ENCODE results near the gene DDIT4.
"Not testable (repeated sequence)": the region's sequence is repeated elsewhere in the genome, so short reads cannot be mapped to it uniquely, and the experiment has no call there.

DNA sequence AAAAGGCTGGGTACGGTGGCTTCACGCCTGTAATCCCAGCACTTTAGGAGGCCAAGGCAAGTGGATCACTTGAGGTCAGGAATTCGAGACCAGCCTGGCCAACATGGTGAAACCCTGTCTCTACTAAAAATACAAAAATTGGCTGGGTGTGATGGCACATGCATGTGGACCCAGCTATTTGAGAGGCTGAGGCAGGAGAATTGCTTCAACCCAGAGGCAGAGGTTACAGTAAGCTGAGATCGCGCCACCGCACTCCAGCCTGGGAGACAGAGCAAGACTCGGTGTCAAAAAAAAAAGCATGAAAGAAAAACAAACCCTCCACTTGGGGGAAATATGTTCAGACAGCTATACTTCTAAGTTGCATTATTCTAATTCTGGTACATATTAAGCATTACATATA, 5.9 kb downstream of the DDIT4 start:
- TF ChIP-seq POLR2A (IDR thresholded peaks at IDR 0.05): not testable (repeated sequence)
- TF ChIP-seq, protein P1, sequence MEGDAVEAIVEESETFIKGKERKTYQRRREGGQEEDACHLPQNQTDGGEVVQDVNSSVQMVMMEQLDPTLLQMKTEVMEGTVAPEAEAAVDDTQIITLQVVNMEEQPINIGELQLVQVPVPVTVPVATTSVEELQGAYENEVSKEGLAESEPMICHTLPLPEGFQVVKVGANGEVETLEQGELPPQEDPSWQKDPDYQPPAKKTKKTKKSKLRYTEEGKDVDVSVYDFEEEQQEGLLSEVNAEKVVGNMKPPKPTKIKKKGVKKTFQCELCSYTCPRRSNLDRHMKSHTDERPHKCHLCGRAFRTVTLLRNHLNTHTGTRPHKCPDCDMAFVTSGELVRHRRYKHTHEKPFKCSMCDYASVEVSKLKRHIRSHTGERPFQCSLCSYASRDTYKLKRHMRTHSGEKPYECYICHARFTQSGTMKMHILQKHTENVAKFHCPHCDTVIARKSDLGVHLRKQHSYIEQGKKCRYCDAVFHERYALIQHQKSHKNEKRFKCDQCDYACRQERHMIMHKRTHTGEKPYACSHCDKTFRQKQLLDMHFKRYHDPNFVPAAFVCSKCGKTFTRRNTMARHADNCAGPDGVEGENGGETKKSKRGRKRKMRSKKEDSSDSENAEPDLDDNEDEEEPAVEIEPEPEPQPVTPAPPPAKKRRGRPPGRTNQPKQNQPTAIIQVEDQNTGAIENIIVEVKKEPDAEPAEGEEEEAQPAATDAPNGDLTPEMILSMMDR (IDR thresholded peaks at IDR 0.05): not testable (repeated sequence)

Data from testis (tissue), 2 donors.